ENCODE measurements around the gene SNRNP48. TPM values are rescaled to one million over a fixed set of nuclear protein-coding genes. Genes with fewer than 3 reads are reported as not detected.

Gene SNRNP48
- total and polyA plus RNA-seq, 2 experiments from 2014 or later: 11.5 to 13.1 TPM

DNA sequence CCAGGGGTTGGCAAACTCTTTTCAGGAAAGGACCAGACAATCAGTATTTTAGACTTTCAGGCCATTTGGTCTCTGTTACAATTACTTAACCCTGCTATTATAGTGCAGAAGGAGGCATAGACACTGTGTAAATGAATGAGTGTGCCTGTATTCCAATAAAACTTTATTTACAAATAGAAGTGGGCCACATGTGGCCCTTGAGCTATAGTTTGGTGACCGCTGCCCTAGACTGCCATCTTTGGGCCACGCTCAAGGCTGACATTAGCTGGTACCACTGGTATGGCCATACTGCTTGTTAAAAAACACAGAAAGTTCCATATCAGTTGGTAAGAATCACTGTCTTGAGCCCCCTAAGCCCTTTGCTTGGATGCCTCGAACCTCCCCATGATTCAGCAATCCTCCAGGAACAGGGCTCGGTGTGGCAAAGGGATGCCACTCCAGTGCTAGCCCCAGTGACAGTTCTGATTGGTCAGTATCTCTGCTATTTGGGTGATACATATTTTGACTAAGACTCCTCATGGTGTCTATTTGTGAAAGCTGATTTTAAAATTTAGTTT lies 23.3 kb upstream of the SNRNP48 start:
- Histone ChIP-seq H3K9me3 (ENCODE audit: low read depth) (no peaks in the 10 kb centered on the region), H3K27ac (peak overlapping the region; percentile 78), H3K79me2 (ENCODE audit: insufficient read depth) (peaks cover 25% of the 10 kb centered on the region), H3K4me2 (ENCODE audit: unreplicated experiment) (peak overlapping the region; percentile 67), H3F3A (ENCODE audit: insufficient read depth) (peaks cover 49% of the 10 kb centered on the region), H4K20me1 (ENCODE audit: insufficient read depth) (no peaks in the 10 kb centered on the region), H2AFZ (no peak overlapping the region), H3K9ac (no peak overlapping the region), H3K4me3 (no peak overlapping the region), H3K4me1 (ENCODE audit: insufficient read depth) (peaks cover 39% of the 10 kb centered on the region), H3K9me2 (ENCODE audit: insufficient read depth) (no peaks in the 10 kb centered on the region), H3K27me3 (replicated peaks; ENCODE audit: insufficient read depth) (no peaks in the 10 kb centered on the region), H3K36me3 (ENCODE audit: low read depth) (peaks cover 77% of the 10 kb centered on the region)
- 82 to 86% methylated on average over 4 of the region's 4 CpGs for WGBS, 2 experiments (ENCODE audit: low coverage in 1 of 2, low lambda C conversion rate in 2 of 2, missing lambda C conversion rate in 2 of 2)
- no peak for DNase-seq
- TF ChIP-seq EZH2 (IDR thresholded peaks at IDR 0.05; ENCODE audit: insufficient read depth, poor library complexity, severe bottlenecking) (no peak), EZH2phosphoT487 (IDR thresholded peaks at IDR 0.05; ENCODE audit: insufficient read depth, low read depth) (no peak)
- in situ Hi-C loops (cut with MboI): no loop called here

DNA sequence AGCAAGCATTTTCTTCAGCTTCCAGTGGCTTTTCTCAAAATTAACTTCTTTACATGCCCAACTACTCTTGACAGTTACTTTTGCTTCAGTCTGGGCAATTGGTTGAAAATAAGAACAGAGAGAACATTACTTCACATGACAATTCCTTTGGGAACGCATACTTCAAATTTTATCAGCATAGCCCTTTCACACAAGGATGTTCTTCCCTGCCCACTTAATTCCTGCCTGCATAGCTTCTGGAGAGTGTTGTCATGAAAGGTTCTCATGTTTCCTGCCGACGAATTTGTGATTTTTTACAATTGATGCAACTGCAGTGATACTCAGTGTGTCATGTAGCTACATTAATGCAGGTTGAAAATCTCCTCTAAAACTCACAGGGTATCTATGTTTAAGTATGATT lies 22.0 kb upstream of the SNRNP48 start:
- peak; percentile 91 for DNase-seq
- peak overlapping the region; percentile 78 for H3K27ac ChIP-seq
- peaks cover 49% of the 10 kb centered on the region for H3F3A ChIP-seq (ENCODE audit: insufficient read depth)
- no peaks in the 10 kb centered on the region for H4K20me1 ChIP-seq (ENCODE audit: insufficient read depth)
- no peak overlapping the region for H3K4me3 ChIP-seq
- H3K4me2 ChIP-seq (ENCODE audit: unreplicated experiment): peak overlapping the region; percentile 67
- H3K79me2 ChIP-seq (ENCODE audit: insufficient read depth): peaks cover 13% of the 10 kb centered on the region
- TF ChIP-seq EZH2phosphoT487 (IDR thresholded peaks at IDR 0.05; ENCODE audit: insufficient read depth, low read depth) (no peak), EZH2 (IDR thresholded peaks at IDR 0.05; ENCODE audit: insufficient read depth, poor library complexity, severe bottlenecking) (no peak)
- peak overlapping the region; percentile 20 for H3K9ac ChIP-seq
- in situ Hi-C loops (cut with MboI): no loop called here
- H3K36me3 ChIP-seq (ENCODE audit: low read depth): peaks cover 77% of the 10 kb centered on the region
- H3K4me1 ChIP-seq (ENCODE audit: insufficient read depth): peaks cover 39% of the 10 kb centered on the region
- H3K9me3 ChIP-seq (ENCODE audit: low read depth): no peaks in the 10 kb centered on the region
- 6 to 7% methylated on average over 3 of the region's 3 CpGs for WGBS, 2 experiments (ENCODE audit: low coverage in 1 of 2, low lambda C conversion rate in 2 of 2, missing lambda C conversion rate in 2 of 2)
- H2AFZ ChIP-seq: no peak overlapping the region
- no peaks in the 10 kb centered on the region for H3K9me2 ChIP-seq (ENCODE audit: insufficient read depth)
- H3K27me3 ChIP-seq (replicated peaks; ENCODE audit: insufficient read depth): no peaks in the 10 kb centered on the region

DNA sequence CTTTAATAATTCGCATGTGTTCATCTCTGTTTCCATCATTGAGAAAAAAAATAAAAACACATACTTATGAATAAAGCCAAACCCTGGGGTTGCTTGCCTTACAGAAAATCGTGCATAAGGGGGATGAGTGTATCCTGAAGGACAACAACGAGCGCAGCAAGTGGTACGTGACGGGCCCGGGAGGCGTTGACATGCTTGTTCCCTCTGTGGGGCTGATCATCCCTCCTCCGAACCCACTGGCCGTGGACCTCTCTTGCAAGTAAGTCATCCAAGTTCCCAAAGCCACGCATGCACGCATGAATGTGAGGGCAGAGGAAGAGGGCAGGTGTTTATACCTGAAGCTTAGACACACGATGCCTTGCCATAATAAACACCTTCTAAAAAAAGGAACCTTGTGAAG lies 20.9 kb upstream of the SNRNP48 start:
- no peak overlapping the region for H2AFZ ChIP-seq
- no peak overlapping the region for H3K4me3 ChIP-seq
- no peaks in the 10 kb centered on the region for H3K27me3 ChIP-seq (replicated peaks; ENCODE audit: insufficient read depth)
- H3K79me2 ChIP-seq (ENCODE audit: insufficient read depth): peaks cover 5% of the 10 kb centered on the region
- no peak for DNase-seq
- in situ Hi-C loops (cut with MboI): no loop called here
- WGBS, 2 experiments (ENCODE audit: low coverage in 1 of 2, low lambda C conversion rate in 2 of 2, missing lambda C conversion rate in 2 of 2): 82 to 85% methylated on average over 13 of the region's 13 CpGs
- H3K27ac ChIP-seq: no peak overlapping the region
- no peaks in the 10 kb centered on the region for H3K9me3 ChIP-seq (ENCODE audit: low read depth)
- TF ChIP-seq EZH2phosphoT487 (IDR thresholded peaks at IDR 0.05; ENCODE audit: insufficient read depth, low read depth) (no peak), EZH2 (IDR thresholded peaks at IDR 0.05; ENCODE audit: insufficient read depth, poor library complexity, severe bottlenecking) (no peak)
- H4K20me1 ChIP-seq (ENCODE audit: insufficient read depth): no peaks in the 10 kb centered on the region
- H3F3A ChIP-seq (ENCODE audit: insufficient read depth): peaks cover 46% of the 10 kb centered on the region
- H3K9me2 ChIP-seq (ENCODE audit: insufficient read depth): no peaks in the 10 kb centered on the region
- no peak overlapping the region for H3K4me2 ChIP-seq (ENCODE audit: unreplicated experiment)
- H3K9ac ChIP-seq: no peak overlapping the region
- peaks cover 74% of the 10 kb centered on the region for H3K36me3 ChIP-seq (ENCODE audit: low read depth)
- peaks cover 39% of the 10 kb centered on the region for H3K4me1 ChIP-seq (ENCODE audit: insufficient read depth)

DNA sequence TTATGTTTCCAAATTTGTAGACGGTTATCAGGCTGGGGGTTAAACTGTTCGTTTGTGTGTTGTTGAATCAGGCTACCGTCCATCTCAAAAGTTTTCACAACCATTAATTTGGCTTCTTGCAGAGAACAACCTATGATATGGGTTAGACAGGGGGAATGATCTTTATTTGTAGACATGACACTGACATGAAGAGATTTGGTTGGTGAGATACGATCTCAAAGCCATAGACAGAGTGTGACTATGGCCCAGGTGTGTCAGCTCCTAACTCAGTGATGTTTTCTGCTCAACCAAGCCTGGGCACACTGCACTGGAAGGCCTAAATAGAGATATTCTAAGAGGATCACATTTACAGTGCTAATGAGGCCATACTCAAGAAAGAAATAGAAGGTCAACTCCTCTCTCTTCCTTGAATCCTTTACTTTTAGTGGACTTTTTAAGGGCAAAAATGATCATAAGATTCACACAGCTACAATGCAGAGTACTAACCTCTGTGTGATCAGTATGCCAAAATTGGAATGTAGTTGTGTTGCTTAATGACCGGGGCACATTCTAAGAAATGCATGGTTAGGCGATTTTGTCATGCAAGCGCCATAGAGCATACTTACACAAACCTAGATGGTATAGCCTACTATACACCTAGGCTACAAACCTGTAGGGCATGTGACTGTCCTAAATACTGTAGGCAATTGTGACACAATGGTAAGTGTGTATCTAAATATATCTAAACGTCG lies 17.6 kb upstream of the SNRNP48 start:
- H3K36me3 ChIP-seq (ENCODE audit: low read depth): peaks cover 89% of the 10 kb centered on the region
- no peak overlapping the region for H3K9ac ChIP-seq
- in situ Hi-C loops (cut with MboI): no loop called here
- no peaks in the 10 kb centered on the region for H3K9me3 ChIP-seq (ENCODE audit: low read depth)
- H3K27ac ChIP-seq: no peak overlapping the region
- WGBS, 2 experiments (ENCODE audit: low coverage in 1 of 2, low lambda C conversion rate in 2 of 2, missing lambda C conversion rate in 2 of 2): 86 to 89% methylated on average over 9 of the region's 9 CpGs
- H3K27me3 ChIP-seq (replicated peaks; ENCODE audit: insufficient read depth): no peaks in the 10 kb centered on the region
- DNase-seq: no peak
- TF ChIP-seq EZH2phosphoT487 (IDR thresholded peaks at IDR 0.05; ENCODE audit: insufficient read depth, low read depth): no peak
- no peaks in the 10 kb centered on the region for H3K79me2 ChIP-seq (ENCODE audit: insufficient read depth)
- H2AFZ ChIP-seq: no peak overlapping the region
- H4K20me1 ChIP-seq (ENCODE audit: insufficient read depth): no peaks in the 10 kb centered on the region
- no peaks in the 10 kb centered on the region for H3K9me2 ChIP-seq (ENCODE audit: insufficient read depth)
- peaks cover 23% of the 10 kb centered on the region for H3F3A ChIP-seq (ENCODE audit: insufficient read depth)
- no peak overlapping the region for H3K4me2 ChIP-seq (ENCODE audit: unreplicated experiment)
- H3K4me3 ChIP-seq: no peak overlapping the region
- H3K4me1 ChIP-seq (ENCODE audit: insufficient read depth): peaks cover 12% of the 10 kb centered on the region
